Breast epithelium (tissue), 4 donors: ENCODE results near the gene PROB1. TPM values are rescaled to one million over a fixed set of nuclear protein-coding genes. Genes with fewer than 3 reads are reported as not detected.

Experiments used
- DNase-seq, 2 donors: peaks; one replicate each; pipeline ENCODE4 v3.0.0-alpha.2; 2019; ENCODE audit warnings: low spot score in 2 of 2
- H3K27ac ChIP-seq, 2 donors: fragments of 200-600 bp; sonication (generic) in 1 of 2; one replicate each; pipeline ENCODE4 v1.5.1; 2016 to 2019; ENCODE audit warnings: mild to moderate bottlenecking in 1 of 2
- H3K27me3 ChIP-seq, 2 donors: fragments of 200-600 bp; sonication (generic) in 1 of 2; one replicate each; pipeline versions ENCODE4 v1.5.1 to v1.6.0; 2017 to 2019; ENCODE audit warnings: control low read depth in 1 of 2, mild to moderate bottlenecking in 1 of 2
- H3K36me3 ChIP-seq: fragments of 200-600 bp; one replicate; pipeline ENCODE4 v1.5.1; 2019
- H3K4me1 ChIP-seq, 2 donors: fragments of 200-600 bp; sonication (generic); one replicate each; pipeline ENCODE4 v1.5.1; 2016 to 2019; ENCODE audit warnings: control low read depth in 1 of 2
- H3K4me3 ChIP-seq, 3 donors: fragments of 200-600 bp; sonication (generic); 1 replicate in 2 of 3; 2 replicates in 1 of 3; pipeline ENCODE4 v1.5.1; 2016 to 2019; ENCODE audit warnings: mild to moderate bottlenecking in 3 of 3, moderate library complexity in 2 of 3
- H3K9me3 ChIP-seq, 2 donors: fragments of 200-600 bp; sonication (generic) in 1 of 2; one replicate each; pipeline ENCODE4 v1.5.1; 2016 to 2019; ENCODE audit warnings: control low read depth in 1 of 2
- CTCF ChIP-seq, 3 donors: fragments of 450-650 bp; IDR thresholded peaks; one replicate each; pipeline ENCODE4 v1.5.1; 2016 to 2017; ENCODE audit warnings: antibody characterized with exemption in 3 of 3, mild to moderate bottlenecking in 3 of 3, moderate library complexity in 3 of 3
- POLR2A ChIP-seq: fragments of 450-650 bp; IDR thresholded peaks from one replicate; pipeline ENCODE4 v1.6.1; 2016; ENCODE audit warnings: antibody characterized with exemption, mild to moderate bottlenecking, moderate library complexity
- POLR2AphosphoS5 ChIP-seq, 3 donors: sonication (generic); formaldehyde crosslinking; IDR thresholded peaks; one replicate each; pipeline ENCODE4 v1.6.1; 2017; ENCODE audit warnings: antibody characterized with exemption in 3 of 3
- intact Hi-C: fragments of 100-400 bp; cut with DNase I; formaldehyde crosslinking; loops from one replicate; pipeline ENCODE4 v1.15.1; 2023; ENCODE audit warnings: low total_unique reads
- total RNA-seq, 3 donors: library from RNA; depleted of rRNA; stranded (reverse); fragments of >200 nt; gene quantifications; one replicate each; pipeline ENCODE4 v1.1.0, GENCODE V29; 2016

Gene PROB1
- total RNA-seq, 3 donors from 2014 or later: 0.32 to 1.3 (median 0.73) TPM

- no peaks in the 10 kb centered on the region for H3K36me3 ChIP-seq
Observed at GRCh38 chr5:139416651-139417050, 21.7 kb upstream of the PROB1 start.

GRCh38 chr5:139415869-139416268 is 21.0 kb upstream of the PROB1 start:
- no peaks in the 10 kb centered on the region for H3K36me3 ChIP-seq

More at GRCh38 chr5:139416651-139417050, 21.7 kb upstream of the PROB1 start:
- TF ChIP-seq POLR2A: no peak
- Histone ChIP-seq H3K4me3 (no peak overlapping the region), H3K9me3 (no peaks in the 10 kb centered on the region), H3K27ac (peak overlapping the region; percentile 21 to 43), H3K4me1 (peaks cover 4 to 12% of the 10 kb centered on the region in 2 donors), H3K27me3 (no peaks in the 10 kb centered on the region)
- intact Hi-C loops: loop anchor here (5.0 kb wide), 1 partner anchor 101 kb away; no protein-coding TSS in a partner anchor
- no peak for DNase-seq

GRCh38 chr5:139415221-139415861 is 20.4 kb upstream of the PROB1 start:
- peaks cover 4 to 12% of the 10 kb centered on the region in 2 donors for H3K4me1 ChIP-seq
- no peaks in the 10 kb centered on the region for H3K36me3 ChIP-seq
- no peaks in the 10 kb centered on the region for H3K9me3 ChIP-seq
- no peak for TF ChIP-seq POLR2AphosphoS5 (IDR thresholded peaks at IDR 0.05)
- no peak for TF ChIP-seq CTCF (IDR thresholded peaks at IDR 0.05)
- TF ChIP-seq POLR2A: no peak
- intact Hi-C loops: loop anchor here (2.0 to 5.0 kb wide), 2 partner anchors 71 to 102 kb away; no protein-coding TSS in a partner anchor
- no peaks in the 10 kb centered on the region for H3K27me3 ChIP-seq
- peak overlapping the region; percentile 38 to 77 for H3K27ac ChIP-seq
- H3K4me3 ChIP-seq: no peak overlapping the region
- no peak for DNase-seq

More at GRCh38 chr5:139415869-139416268, 21.0 kb upstream of the PROB1 start:
- no peak overlapping the region for H3K4me3 ChIP-seq
- H3K27me3 ChIP-seq: no peaks in the 10 kb centered on the region
- H3K9me3 ChIP-seq: no peaks in the 10 kb centered on the region
- intact Hi-C loops: loop anchor here (2.0 to 5.0 kb wide), 2 partner anchors 71 to 101 kb away; no protein-coding TSS in a partner anchor
- TF ChIP-seq CTCF (IDR thresholded peaks at IDR 0.05): no peak
- no peak for TF ChIP-seq POLR2AphosphoS5 (IDR thresholded peaks at IDR 0.05)
- TF ChIP-seq POLR2A: no peak
- H3K4me1 ChIP-seq: peaks cover 4 to 12% of the 10 kb centered on the region in 2 donors
- peak overlapping the region; percentile 38 to 77 for H3K27ac ChIP-seq
- no peak for DNase-seq

GRCh38 chr5:139414581-139415130 is 19.8 kb upstream of the PROB1 start:
- H3K4me3 ChIP-seq: no peak overlapping the region
- H3K36me3 ChIP-seq: no peaks in the 10 kb centered on the region
- H3K4me1 ChIP-seq: peaks cover 4 to 12% of the 10 kb centered on the region in 2 donors
- no peaks in the 10 kb centered on the region for H3K27me3 ChIP-seq
- peak overlapping the region; percentile 38 to 77 for H3K27ac ChIP-seq
- intact Hi-C loops: loop anchor here (2.0 to 5.0 kb wide), 2 partner anchors 72 to 103 kb away; no protein-coding TSS in a partner anchor
- TF ChIP-seq POLR2AphosphoS5 (IDR thresholded peaks at IDR 0.05): no peak
- TF ChIP-seq CTCF (IDR thresholded peaks at IDR 0.05): no peak
- TF ChIP-seq POLR2A: no peak
- DNase-seq: no peak
- no peaks in the 10 kb centered on the region for H3K9me3 ChIP-seq

GRCh38 chr5:139413963-139414362 is 19.1 kb upstream of the PROB1 start:
- DNase-seq: no peak
- TF ChIP-seq POLR2AphosphoS5 (IDR thresholded peaks at IDR 0.05) (no peak), POLR2A (no peak)
- Histone ChIP-seq H3K27me3 (no peaks in the 10 kb centered on the region), H3K9me3 (no peaks in the 10 kb centered on the region), H3K4me1 (peaks cover 4 to 12% of the 10 kb centered on the region in 2 donors), H3K36me3 (no peaks in the 10 kb centered on the region), H3K4me3 (no peak overlapping the region), H3K27ac (peak overlapping the region; percentile 38 to 77)
- intact Hi-C loops: loop anchor here (2.0 kb wide), 1 partner anchor 73 kb away; no protein-coding TSS in a partner anchor

- no peak for TF ChIP-seq POLR2AphosphoS5 (IDR thresholded peaks at IDR 0.05)
- no peak overlapping the region for H3K27ac ChIP-seq
- no peak overlapping the region for H3K4me3 ChIP-seq
- H3K4me1 ChIP-seq: peaks cover 4 to 12% of the 10 kb centered on the region in 2 donors
- intact Hi-C loops: no loop called here
- H3K36me3 ChIP-seq: no peaks in the 10 kb centered on the region
- DNase-seq: no peak
- no peaks in the 10 kb centered on the region for H3K9me3 ChIP-seq
- no peaks in the 10 kb centered on the region for H3K27me3 ChIP-seq
Observed at GRCh38 chr5:139413153-139413552, 18.2 kb upstream of the PROB1 start.
